Right renal cortex interstitium (tissue), 3 donors: ENCODE data around the gene LAMC3. TPM values are rescaled to one million over a fixed set of nuclear protein-coding genes. Genes with fewer than 3 reads are reported as not detected.

Experiments
- DNase-seq, 3 donors: peaks; one replicate each; pipeline ENCODE4 v3.0.0-alpha.2; 2013; ENCODE audit warnings: low read depth in 3 of 3, low spot score in 2 of 3
- polyA plus RNA-seq, 3 donors: library from polyadenylated mRNA; unstranded; fragments of 120-200 nt; gene quantifications; one replicate each; pipeline ENCODE4 v1.2.1, GENCODE V29; 2013; ENCODE audit not compliant: insufficient read length in 3 of 3

The LAMC3 gene
- polyA plus RNA-seq, 3 donors: 18.1 to 29.3 (median 18.3) TPM

DNA sequence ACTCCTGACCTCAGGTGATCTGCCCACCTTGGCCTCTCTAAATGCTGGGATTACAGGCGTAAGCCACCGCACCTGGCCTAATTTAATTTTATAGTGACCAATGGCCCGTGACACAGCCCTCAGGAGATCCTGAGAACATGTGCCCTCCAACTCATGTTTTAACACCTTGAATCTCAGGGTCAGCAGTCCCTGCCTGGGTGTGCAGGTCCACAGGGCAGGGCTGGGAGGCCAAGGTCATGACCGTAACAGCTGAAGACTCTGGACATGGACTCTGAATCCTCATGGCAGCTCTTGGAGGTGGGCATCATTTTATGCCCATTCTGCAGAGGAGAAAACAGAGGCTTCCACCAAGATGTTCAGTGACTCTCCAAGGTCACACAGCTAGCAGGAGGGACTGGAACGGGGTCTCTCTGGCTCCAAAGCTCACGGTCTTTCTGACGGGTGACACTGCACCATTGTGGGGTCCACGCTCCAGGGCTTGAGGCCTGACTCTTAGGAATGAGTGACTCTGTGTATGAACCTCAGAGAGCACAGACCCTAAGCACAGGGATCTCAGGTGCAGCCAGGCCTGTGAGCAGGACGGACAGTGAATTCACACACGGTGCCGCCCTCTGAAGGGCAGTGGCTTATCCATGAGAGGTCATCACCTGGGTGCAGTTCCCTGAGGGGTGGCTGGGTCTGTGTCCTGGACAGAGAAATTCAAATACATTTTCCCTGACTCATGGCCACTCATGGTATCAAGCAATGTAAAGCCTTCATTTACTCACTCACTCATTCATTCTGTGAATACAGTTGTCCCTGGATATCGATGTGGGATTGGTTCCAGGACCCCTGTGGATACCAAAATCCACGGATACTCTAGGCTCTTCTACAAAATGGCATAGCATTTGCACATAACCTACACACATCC lies 32.8 kb upstream of the LAMC3 start:
- DNase-seq: no peak

DNA sequence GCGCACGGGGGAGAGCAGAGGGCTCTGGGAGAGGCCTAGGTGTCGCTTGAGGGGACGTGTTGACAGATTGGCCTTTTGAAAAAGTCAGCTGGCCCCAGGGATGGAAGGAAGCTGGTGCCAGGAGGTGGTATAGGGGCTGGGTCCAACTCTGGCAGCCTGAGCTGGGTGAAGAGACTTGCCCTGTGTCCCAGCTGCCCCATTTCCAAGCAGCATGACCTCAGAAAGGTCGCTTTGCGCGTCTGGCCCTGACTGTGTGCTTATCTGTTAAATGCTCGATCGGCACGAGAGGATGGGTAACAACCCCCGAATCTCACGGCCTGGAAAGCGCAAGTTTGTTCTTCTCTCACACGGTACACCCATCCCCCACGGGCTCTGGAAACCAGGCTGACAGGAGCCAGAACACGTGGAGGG lies 31.2 kb upstream of the LAMC3 start:
- DNase-seq: no peak

DNA sequence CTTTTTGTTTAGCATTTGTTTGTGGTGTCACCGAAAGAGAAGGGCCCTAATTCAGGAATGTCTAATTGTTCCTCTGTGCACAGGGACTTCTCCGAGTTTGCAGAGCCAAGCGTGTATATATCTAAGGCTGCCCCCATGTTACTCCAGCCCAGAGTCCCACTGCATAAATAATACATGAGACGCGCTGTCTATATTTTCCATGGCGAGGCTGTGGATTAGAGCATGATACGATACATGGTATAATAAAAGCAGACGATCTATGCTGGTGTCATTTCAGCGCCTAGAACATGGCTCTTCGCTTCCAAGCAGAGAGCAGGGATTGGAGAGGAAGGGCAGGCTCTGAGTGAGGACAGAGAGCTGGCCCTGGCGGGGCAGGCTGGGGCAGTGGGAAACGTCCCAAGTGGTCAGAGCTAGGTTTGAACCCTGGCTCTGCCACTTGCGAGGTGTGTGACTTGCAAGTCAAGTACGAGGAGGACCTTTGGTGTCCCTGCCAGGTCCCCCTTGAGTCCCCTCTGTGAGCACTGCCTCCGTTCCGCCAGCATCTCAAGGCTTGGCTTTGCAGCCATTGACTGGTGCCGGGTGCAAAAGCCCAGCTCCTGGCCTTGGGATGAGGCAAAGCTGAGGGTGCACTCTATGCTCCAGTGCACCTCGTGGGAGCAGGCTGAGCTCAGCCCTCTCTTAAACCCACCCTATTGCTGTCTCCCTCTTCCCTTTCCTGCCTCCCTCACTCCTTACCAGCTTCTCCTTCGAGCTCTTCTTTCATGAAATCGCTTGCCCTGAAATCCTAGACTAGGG lies 29.2 kb upstream of the LAMC3 start:
- no peak for DNase-seq

DNA sequence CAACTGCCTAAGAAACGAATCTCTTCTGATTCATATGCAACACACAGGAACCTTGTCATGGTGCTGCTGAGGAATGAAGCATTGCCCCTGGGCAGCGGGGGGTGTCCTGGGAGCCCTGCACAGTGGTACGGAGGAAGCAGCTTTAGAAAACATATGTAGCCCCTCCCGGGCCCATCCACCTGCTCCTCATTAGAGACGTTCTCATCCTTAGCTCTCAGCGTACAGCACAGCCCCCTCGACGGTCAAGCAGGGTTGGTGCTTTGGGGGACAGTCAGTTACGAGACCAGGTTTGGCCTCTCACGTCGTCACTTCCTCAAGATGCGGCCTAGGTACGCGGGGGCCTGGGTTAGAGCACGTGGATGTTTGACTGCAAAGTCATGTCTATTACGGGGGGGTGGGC lies 28.4 kb upstream of the LAMC3 start:
- no peak for DNase-seq

DNA sequence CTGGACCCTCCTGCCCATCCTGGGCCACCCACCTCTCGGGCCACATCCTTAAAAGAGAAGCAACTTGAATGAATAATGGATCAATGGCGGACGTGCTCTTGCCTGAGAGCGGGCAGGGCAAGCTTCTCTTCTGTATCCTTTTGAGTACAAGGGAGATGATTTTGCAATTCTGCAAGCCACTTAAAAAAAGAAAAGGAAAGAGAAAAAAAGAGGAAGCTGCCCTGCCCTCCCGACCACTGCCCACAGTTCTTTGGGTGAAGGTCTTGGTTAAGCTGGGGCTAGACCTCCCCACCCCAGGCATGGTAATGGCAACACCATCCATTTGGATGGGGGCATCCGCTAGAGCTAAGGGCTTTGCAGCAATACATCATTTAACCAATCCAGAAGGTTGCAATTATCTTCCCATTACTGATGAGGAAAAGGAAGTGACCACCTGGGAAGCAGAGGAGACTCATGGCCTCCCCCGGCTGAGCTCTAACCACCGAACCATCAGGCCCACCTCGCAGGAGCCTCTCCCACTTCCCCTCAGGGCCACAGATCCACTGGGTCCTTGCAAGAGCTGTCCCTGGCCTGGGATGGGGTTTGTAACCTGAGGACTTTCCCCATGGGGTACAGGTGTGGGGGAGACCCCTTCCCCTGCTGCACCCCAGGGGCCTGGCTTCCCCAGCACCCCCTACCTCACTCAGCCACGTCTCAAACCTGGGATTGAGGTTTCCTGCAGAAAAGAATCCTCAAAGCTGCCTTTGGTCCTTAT lies 27.8 kb upstream of the LAMC3 start:
- DNase-seq: no peak

DNA sequence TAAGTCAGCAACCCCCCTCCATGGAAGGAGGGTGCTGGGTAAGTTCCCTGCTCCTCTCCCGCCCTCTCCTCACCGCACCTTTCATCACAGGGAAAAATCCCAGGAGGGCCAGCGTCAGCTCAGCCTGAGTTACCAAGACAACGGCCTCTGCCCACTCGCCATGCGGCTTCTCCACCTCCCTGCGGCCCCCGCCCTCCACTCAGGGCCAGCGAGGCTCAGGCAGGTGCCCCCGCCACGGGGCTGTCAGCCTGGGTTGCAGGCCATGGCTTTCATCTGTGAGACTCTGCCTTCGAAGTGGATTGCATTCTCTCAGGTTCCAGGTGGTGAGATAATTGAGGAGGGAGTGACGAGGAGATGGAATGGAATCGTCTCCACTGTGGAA lies 27.2 kb upstream of the LAMC3 start:
- no peak for DNase-seq

DNA sequence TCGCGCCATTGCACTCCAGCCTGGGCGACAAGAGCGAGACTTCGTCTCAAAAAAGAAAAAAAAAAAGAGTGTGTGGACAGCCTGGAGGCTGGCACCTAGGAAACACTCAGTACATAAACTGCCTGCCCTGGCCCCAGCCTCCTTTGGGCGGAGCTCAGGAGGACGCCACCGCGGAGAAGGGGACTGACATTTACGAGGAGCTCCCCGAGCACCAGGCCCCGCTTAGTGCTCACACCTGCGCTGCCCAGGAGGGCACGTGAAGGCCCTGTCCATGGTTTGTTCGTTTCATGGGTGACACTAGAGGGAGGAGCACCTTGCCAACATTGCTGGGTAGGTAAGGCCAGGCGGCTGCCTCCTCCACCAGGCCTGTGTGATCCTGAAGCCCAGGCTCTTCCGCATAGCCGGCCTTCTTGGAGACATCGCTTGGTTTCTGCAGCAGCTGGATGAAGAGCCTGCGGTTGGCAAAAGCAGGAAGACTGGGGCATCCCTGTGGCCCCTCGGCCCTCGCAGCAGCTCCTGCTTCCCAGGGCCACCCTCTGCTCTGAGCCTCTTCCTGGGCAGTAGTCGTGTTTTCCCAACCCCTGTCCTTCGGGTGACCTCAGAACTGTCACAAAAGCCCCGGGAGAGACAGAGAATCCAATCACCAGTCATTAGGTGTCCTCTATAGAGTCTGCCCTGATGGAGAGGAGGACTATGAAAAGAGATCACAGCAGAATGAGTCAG lies 26.2 kb upstream of the LAMC3 start:
- DNase-seq: no peak

DNA sequence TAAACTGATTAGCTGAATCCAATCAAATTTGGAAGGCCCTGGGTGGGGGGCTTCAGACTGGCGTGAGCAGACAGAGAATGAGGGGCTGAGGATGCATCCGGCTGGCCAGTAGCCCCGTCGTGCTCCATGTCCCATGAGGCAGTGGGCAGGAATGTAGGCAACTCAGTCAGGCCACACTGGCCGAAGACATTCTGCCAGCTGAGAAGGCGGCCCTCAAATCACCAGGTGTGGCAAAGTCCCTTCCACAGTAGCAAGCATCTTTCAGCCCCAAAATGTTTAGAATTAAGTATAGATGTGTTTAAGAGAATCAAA lies 25.7 kb upstream of the LAMC3 start:
- DNase-seq: no peak

DNA sequence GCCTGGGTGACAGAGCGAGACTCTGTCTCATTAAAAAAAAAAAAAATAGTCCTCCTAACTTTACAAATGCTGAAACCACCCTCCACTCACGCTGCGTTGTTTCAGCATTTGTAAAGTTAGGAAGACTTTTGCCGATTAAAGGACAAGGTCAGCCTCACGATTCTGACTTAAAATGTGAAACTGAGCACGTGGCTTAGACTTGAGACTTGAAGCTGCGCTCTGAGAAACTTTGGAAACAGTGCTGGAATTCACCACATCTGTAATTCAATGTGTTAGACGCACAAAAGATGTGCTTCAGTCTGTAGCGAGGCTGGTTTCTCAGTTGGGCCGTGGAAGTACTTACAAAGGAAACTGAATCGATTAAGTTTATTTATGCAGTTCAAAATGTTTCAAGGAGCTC lies 25.0 kb upstream of the LAMC3 start:
- DNase-seq: no peak

DNA sequence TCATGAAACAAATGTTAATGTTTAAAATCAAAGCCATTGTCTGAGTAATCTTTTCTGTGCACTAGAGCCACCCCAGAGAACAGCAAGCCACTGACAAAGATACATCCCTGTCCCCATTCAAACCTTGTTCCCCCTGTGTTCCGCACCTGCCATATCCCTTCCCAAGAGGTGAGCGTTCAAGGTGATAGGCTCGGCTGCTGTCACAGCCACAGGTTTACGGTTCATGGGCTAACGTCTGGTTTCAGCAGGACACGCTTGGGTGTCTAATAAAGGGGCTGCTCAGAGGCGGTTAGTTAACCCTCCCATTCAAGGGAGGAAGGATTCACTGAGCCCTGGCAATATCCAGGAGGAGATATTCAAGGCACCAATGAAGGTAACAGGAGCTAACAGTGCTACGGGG lies 24.5 kb upstream of the LAMC3 start:
- DNase-seq: no peak

DNA sequence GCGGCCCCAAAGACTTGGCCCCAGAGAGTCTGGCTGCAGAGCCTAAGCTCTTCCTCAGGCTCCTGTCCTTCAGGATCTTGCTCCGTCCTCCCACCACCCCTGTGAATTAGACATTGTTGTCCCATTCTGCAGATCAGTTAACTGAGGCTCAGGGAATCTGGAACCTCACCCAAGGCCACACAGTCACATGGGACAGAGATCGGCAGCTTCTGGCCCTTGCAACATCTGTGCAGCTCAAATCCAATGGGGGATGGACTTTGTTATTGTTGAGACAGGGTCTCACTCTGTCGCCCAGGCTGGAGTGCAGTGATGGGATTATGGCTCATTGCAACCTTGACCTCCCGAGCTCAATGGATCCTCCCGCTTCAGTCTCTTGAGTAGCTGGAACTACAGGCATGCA lies 23.9 kb upstream of the LAMC3 start:
- no peak for DNase-seq

DNA sequence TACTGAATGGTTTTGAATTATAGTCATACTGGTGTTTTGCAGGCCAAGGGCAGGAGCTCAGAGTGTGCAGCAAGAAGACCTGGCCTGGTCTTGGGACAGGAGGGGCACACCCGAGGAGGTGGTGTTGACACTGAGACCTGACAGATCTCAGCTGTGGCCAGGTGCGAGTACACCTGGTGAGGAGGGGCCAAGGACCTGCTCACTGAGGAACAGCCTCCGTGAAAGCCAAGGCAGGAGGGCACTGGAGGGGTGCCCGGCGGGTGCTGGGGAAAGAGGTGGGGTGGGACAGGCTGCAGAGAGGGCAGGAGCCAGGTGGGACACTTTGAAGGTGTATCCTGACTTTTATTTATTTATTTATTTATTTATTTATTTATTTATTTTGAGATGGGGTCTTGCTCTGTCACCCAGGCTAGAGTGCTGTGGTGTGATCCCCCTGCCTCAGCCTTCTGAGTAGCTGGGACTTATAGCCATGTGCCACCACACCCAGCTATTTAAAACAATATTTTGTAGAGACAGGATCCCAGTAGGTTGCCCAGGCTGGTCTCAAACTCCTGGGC lies 23.3 kb upstream of the LAMC3 start:
- no peak for DNase-seq

DNA sequence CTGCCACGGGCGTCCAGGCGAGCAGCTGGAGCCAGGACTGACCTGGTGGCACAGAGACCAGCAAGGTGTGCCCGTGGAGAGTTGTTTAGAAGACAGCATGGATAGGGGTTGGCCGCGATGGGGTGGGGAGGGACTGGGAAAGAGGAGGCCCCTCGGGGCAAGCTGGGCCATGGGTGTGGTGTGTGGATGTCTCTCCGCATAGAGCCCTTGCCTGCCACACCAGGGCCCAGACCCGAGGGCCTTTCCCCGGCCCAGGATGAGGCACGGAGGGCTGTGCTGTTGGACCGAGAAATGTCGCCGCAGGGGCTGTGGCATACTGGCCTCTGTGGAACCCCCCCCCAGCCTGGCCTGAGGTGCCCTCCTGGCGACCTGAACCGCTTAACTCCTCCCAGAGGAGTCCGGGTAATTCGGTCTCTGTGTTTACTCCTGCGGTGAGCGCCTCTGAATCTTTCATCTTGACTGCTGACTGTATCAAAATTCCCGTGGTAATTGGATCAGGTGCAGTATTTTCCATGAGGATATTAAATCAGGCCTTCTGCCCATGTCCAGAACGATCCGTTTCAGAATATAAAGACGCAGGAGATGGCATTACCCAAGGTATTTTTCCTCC lies 22.5 kb upstream of the LAMC3 start:
- DNase-seq: peak in 1 of 3 donors; percentile 39

DNA sequence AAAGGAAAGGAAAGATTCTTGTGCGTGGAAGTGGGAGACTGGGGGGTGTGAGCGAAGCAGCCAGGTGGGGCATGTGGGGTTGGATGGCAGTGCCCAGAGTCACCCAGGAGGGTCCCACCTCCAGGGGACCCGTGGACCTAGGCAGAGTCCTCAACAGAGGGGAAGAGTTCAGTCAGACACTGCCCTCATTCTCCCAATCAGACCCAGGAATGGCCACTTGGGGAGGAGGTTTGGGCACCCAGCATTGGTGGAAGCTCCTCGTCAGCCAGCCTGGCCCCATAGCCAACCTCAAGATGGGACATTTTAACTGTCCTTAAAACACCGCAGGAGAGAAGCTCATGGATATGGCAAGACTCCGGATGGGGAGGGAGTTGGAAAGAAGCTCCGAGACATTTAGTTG lies 21.9 kb upstream of the LAMC3 start:
- no peak for DNase-seq

DNA sequence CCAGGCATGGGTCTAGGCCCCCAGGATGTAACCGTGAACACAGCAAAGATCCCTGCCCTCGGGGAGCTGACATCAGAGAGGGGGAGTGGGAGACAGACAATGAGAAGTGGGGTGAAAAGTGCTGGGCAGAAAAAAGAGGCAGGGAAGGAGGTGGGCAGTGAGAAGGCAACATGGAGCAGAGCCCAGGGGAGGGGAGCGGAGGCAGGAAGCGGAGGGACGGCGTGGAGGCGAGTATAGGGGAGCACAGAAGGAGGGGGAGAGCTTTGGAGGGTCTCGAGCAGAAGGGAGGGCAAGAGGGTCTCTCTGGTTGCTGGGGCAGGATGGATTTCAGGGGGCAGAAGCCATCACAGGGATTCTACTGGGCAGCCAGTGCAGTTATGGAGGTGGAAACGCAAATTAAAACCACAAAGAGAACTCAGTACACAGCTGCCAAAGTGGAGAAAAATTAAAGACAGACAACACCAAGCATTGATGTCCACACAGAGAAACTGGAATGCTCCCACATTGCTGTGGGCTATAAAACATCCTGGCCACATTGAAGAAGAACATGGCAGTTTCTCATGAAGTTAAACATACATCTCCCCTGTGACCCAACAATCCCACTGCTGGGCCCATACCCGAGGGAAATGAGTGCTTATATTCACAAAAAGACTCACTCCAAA lies 21.1 kb upstream of the LAMC3 start:
- DNase-seq: no peak

DNA sequence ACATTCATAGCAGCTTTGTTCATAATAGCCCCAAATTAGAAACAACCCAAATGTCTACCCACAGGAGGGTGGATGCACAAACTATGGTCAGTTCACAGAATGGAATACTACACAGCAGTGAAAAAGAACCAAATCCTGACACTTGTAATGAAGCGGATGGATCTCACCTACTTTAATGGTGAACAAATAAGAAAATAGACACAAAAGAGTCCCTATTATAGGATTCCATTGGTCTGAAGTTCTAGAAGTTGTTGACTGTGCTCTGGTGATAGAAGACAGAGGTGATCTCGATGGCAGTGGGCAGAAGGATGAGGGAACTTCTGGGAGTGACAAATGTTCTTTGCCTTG lies 20.6 kb upstream of the LAMC3 start:
- DNase-seq: no peak

DNA sequence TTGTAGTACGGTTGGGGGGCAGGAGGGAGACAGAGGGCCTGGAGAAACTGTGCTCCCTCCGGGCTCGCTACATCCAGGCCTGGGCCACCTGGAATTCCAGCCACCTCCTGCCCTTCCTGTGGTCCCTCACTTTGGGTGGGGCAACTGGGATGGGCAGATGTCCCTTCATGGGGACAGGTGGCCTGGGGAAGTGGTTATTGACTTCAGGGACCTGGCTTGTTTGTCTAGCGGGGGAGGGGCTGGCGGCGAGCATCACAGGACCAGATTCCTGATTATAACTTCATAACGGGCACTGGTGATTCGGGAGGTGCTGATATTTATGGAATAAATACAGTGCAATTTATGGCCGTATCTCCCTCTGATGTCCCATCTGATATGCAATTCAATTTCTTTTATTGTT lies 20.1 kb upstream of the LAMC3 start:
- DNase-seq: no peak

DNA sequence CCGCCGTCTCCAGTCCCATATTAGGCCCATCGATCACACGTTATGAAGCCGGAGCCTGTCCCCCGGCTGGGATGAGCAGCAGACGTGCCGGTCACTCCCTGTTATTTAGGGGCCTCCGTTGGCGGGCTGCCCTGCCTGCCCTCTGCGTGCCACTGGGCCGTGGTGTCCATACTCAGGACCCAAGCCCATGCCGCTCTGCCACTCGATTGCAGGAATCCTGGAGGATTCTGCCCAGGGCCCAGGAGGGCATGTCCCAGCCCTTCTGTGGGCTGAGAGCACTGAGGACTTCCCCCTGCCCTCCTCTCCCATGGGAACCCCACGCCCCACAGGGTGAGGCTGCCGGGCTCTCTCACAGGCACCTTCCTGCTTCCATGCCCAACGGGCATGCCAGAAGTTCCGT lies 19.6 kb upstream of the LAMC3 start:
- DNase-seq: no peak

DNA sequence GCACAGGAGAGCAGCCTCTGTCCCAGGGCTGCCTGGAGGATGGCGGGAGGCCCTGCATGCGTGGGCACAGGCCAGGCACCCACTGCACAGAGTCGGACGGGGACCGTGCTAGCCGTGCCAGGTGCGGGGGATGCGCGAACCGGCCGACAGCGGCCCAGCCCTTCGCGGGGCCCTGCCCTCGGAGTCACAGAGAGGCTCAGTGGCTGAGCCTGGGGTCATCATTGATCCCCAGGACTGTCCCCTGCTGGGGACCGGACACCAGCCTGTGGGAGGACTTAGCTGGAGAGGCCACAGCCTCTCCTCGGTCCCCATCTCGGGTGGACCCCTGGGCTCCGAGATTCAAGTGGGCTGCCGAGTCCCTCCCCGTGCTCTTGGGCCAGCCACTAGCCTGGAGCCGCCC lies 19.1 kb upstream of the LAMC3 start:
- no peak for DNase-seq
